ENCODE measurements around the gene CC2D2A.
"Not testable (repeated sequence)": the region's sequence is repeated elsewhere in the genome, so short reads cannot be mapped to it uniquely, and the experiment has no call there.

The CC2D2A gene

GRCh38 chr4:15614891-15615290 is 145.2 kb downstream of the CC2D2A start:
- in situ Hi-C loops (cut with HindIII; ENCODE audit: low sequenced_read_pairs): not testable (repeated sequence)

- in situ Hi-C loops (cut with HindIII; ENCODE audit: low sequenced_read_pairs): not testable (repeated sequence)
Observed at GRCh38 chr4:15617407-15617806, 147.7 kb downstream of the CC2D2A start.

DNA sequence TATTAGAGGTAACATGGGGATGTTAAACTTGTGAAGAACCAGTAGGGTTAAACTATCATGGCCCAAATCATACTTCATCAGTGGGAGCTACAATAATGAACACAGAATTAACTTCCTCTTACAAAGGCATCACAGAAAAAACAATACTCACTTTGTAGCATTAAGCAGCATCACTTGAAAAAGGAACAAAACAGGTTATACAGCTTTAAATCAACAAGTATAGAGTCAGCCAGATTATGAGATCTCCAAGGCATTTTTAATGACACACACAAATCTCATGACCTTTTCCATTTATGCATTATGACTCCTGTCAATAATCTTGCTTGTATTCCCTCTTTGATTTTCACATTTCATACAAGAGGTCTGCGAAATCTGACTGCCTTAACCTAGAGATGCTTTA is 167.1 kb downstream of the CC2D2A start:
- in situ Hi-C loops (cut with HindIII; ENCODE audit: low sequenced_read_pairs): no loop called here

- in situ Hi-C loops (cut with HindIII; ENCODE audit: low sequenced_read_pairs): no loop called here
Observed at GRCh38 chr4:15638418-15638817, 168.7 kb downstream of the CC2D2A start.

DNA sequence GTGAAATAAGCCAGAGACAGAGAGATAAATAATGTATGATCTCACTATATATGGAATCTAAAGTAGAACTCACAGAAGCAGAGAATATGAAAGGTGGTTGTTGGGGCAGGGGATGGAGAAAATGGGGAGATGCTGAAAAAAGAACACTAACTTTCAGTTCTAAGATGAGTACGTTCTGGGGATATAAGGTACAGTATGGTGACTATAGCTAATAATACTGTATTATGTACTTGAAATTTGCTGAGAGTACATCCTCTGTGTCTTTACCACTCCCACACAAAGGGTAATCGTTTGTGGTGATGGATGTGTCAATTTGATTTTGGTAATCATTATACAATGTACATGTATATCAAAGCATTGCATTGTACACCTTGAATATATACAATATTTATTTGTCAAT is 178.9 kb downstream of the CC2D2A start:
- in situ Hi-C loops (cut with HindIII; ENCODE audit: low sequenced_read_pairs): no loop called here

DNA sequence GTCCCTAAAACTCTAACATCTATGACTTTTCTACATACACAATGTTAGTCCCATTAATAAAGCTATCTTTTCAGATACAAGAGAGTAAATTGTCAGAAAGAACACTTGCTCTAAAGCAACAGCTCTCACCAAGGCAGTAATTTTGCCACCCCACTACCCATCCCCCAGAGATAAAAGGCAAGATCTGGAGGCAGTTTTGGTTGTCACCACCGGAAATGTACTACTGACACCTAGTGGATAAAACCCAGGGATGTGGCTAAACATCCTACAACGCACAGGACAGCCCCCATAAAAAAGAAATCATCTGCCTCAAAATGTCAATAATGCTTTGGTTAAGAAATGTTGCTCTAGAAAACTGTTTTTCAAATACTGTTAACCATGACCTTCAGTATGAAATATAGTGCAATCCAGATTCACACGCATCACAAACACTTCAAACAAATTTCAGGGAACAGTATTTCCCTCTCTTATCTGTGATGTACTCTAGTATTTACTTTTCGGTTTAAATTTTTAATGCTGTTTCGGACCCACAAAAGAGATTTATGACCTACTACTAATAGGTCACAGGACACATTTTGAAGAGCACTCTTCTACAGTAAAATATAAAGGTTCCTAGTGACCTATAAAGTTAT is 180.3 kb downstream of the CC2D2A start:
- in situ Hi-C loops (cut with HindIII; ENCODE audit: low sequenced_read_pairs): no loop called here
